HG03103 (cell line): Measurements from ENCODE around the gene SYP.
"Not testable (repeated sequence)": the region's sequence is repeated elsewhere in the genome, so short reads cannot be mapped to it uniquely, and the experiment has no call there.

Experiments used
- ATAC-seq: cut with Tn5 transposase; IDR thresholded peaks from one replicate; pipeline ENCODE4 v1.9.1; 2021; ENCODE audit warnings: low read depth; ENCODE audit not compliant: unreplicated experiment

The SYP gene

GRCh38 chrX:49147282-49147681 is 52.7 kb downstream of the SYP start:
- no peak for ATAC-seq

GRCh38 chrX:49143154-49143553 is 56.8 kb downstream of the SYP start:
- ATAC-seq = not testable (repeated sequence)

- not testable (repeated sequence) for ATAC-seq
Observed at GRCh38 chrX:49142264-49142663, 57.7 kb downstream of the SYP start.

- ATAC-seq = no peak
Observed at GRCh38 chrX:49139713-49140112, 60.3 kb downstream of the SYP start.
